ENCODE measurements around the gene TAF4.

TAF4 gene

GRCh38 chr20:62054451-62054953 lies 11.2 kb downstream of the TAF4 start:
- H3K36me3 Mint-ChIP-seq = peaks cover 2% of the 10 kb centered on the region
- peaks cover 38% of the 10 kb centered on the region for H3K4me1 Mint-ChIP-seq (ENCODE audit: low read depth)
- H3K9me3 Mint-ChIP-seq (ENCODE audit: low read depth) = no peaks in the 10 kb centered on the region
- no peak overlapping the region for H3K4me3 Mint-ChIP-seq
- H3K27me3 Mint-ChIP-seq = no peaks in the 10 kb centered on the region
- no peak overlapping the region for H3K27ac Mint-ChIP-seq

DNA sequence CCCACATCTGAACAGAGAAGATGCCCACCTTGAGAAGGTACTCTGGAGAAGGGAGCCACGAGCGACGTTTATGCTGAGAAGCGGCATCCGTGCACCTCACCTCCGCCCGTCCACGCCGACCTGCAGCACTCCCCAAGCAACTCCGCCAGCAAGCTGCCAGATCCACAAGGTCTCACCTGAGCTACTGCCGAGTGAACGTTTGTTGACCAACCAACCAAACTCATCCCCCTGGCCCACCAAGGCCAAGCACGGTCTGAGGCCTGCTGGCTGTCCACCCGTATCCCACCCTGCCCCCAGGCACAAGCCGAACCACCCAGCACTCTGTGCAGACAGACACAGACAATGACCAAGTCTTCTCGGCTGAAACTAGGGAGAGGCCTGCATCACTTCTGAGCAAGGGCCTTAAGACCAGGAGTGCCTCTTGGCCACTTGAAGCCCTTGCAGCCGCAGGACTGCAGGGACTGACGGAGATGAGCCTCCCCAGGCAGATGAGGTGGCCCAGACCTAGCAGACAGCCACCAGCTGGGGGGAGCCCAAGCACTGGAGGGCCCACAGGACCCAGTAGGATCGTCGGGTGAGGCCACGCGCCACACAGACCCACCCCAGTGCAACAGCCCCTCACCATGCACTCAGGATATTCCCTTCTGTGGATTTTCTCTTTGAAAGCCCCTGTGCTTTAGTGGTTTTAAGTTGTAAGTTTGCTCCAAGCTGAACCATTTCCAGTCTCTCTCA lies 12.1 kb downstream of the TAF4 start:
- Mint-ChIP-seq H3K4me1 (ENCODE audit: low read depth) (peaks cover 35% of the 10 kb centered on the region), H3K27ac (no peak overlapping the region), H3K36me3 (peaks cover 2% of the 10 kb centered on the region), H3K4me3 (no peak overlapping the region), H3K9me3 (ENCODE audit: low read depth) (no peaks in the 10 kb centered on the region), H3K27me3 (no peaks in the 10 kb centered on the region)

GRCh38 chr20:62052842-62053464 lies 12.7 kb downstream of the TAF4 start:
- H3K9me3 Mint-ChIP-seq (ENCODE audit: low read depth) = no peaks in the 10 kb centered on the region
- H3K27ac Mint-ChIP-seq = no peak overlapping the region
- H3K4me1 Mint-ChIP-seq (ENCODE audit: low read depth) = peaks cover 35% of the 10 kb centered on the region
- no peak overlapping the region for H3K4me3 Mint-ChIP-seq
- peaks cover 2% of the 10 kb centered on the region for H3K36me3 Mint-ChIP-seq
- H3K27me3 Mint-ChIP-seq = no peaks in the 10 kb centered on the region

- H3K27ac Mint-ChIP-seq = no peak overlapping the region
- no peak overlapping the region for H3K4me3 Mint-ChIP-seq
- peaks cover 2% of the 10 kb centered on the region for H3K36me3 Mint-ChIP-seq
- peaks cover 37% of the 10 kb centered on the region for H3K4me1 Mint-ChIP-seq (ENCODE audit: low read depth)
- no peaks in the 10 kb centered on the region for H3K27me3 Mint-ChIP-seq
- H3K9me3 Mint-ChIP-seq (ENCODE audit: low read depth) = no peaks in the 10 kb centered on the region
These were observed 13.3 kb downstream of the TAF4 start for GRCh38 chr20:62052336-62052841.

GRCh38 chr20:62051546-62052255 lies 14.0 kb downstream of the TAF4 start:
- H3K4me3 Mint-ChIP-seq = no peak overlapping the region
- H3K9me3 Mint-ChIP-seq (ENCODE audit: low read depth) = no peaks in the 10 kb centered on the region
- no peak overlapping the region for H3K27ac Mint-ChIP-seq
- peaks cover 2% of the 10 kb centered on the region for H3K36me3 Mint-ChIP-seq
- H3K4me1 Mint-ChIP-seq (ENCODE audit: low read depth) = peaks cover 33% of the 10 kb centered on the region
- H3K27me3 Mint-ChIP-seq = no peaks in the 10 kb centered on the region

GRCh38 chr20:62051144-62051543 lies 14.5 kb downstream of the TAF4 start:
- H3K4me1 Mint-ChIP-seq (ENCODE audit: low read depth) = peaks cover 32% of the 10 kb centered on the region
- H3K4me3 Mint-ChIP-seq = no peak overlapping the region
- no peaks in the 10 kb centered on the region for H3K27me3 Mint-ChIP-seq
- H3K9me3 Mint-ChIP-seq (ENCODE audit: low read depth) = no peaks in the 10 kb centered on the region
- peaks cover 2% of the 10 kb centered on the region for H3K36me3 Mint-ChIP-seq
- no peak overlapping the region for H3K27ac Mint-ChIP-seq

- no peaks in the 10 kb centered on the region for H3K27me3 Mint-ChIP-seq
- H3K4me3 Mint-ChIP-seq = no peak overlapping the region
- no peaks in the 10 kb centered on the region for H3K9me3 Mint-ChIP-seq (ENCODE audit: low read depth)
- no peak overlapping the region for H3K27ac Mint-ChIP-seq
- peaks cover 37% of the 10 kb centered on the region for H3K4me1 Mint-ChIP-seq (ENCODE audit: low read depth)
- H3K36me3 Mint-ChIP-seq = peaks cover 2% of the 10 kb centered on the region
These were observed 15.2 kb downstream of the TAF4 start for GRCh38 chr20:62050166-62051120.

DNA sequence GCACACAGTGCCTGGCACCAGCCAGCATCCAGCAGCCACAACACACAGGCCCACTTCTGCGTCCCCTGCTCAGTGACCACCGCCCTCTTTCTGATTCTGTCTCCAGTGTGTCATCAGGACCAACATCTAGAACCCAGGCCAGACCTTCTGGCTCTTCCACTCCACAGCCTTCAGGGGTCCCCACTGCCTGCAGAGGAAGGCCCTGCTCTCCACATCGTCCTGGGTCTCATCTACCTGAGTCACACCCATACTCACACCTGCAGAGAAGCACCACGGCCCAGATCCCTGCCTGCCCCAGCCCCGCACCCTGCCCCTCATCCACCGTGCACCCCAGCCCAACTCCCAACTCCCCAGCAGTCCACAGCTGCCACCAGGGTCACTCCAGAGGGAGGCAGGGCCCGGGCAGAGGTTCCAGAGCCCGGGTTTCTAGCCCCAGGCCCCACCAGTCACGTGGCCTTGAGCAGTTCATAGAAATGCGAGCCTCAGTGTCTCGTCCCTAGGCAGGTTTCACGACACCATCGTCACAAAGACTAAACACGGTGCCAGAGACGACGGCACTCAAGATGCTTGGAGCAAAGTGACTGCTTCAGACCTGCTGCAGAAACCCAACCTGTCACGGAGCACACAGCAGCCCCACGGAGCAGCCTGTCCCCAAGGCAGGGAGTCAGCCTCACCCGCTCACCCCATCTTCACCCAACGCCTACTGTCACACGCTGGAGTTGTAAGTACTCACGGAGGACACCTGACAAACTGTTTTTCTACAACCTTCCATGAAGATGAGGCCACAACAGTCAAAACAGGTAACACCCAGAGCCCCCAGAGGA lies 16.1 kb downstream of the TAF4 start:
- no peak overlapping the region for H3K27ac Mint-ChIP-seq

DNA sequence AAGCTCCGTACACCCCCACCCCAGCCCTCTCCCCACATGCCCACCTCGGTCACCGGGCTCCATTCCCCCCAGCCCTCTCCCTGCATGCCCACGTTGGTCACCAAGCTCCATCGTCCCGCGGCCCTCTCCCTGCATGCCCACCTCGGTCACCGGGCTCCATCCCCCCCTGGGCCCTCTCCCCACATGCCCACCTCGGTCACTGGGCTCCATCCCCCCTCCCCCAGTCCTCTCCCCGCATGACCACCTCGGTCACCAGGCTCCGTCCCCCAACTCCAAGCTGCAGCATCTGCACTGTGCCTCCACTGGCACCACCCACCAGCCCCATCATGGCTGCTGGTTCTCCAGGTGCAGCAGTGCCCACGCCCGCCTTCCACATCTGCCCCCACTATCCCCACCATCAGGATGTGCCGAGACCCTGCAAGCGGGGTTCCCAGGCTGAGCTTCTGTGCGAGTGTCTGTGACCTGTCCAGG lies 16.8 kb downstream of the TAF4 start:
- peaks cover 2% of the 10 kb centered on the region for H3K36me3 Mint-ChIP-seq
- H3K27ac Mint-ChIP-seq = no peak overlapping the region
- peaks cover 39% of the 10 kb centered on the region for H3K4me1 Mint-ChIP-seq (ENCODE audit: low read depth)
- no peaks in the 10 kb centered on the region for H3K9me3 Mint-ChIP-seq (ENCODE audit: low read depth)
- no peaks in the 10 kb centered on the region for H3K27me3 Mint-ChIP-seq
- no peak overlapping the region for H3K4me3 Mint-ChIP-seq

More for the DNA sequence above, 16.1 kb downstream of the TAF4 start:
- H3K27me3 Mint-ChIP-seq = no peaks in the 10 kb centered on the region
- H3K4me1 Mint-ChIP-seq (ENCODE audit: low read depth) = peaks cover 38% of the 10 kb centered on the region
- peaks cover 2% of the 10 kb centered on the region for H3K36me3 Mint-ChIP-seq
- H3K9me3 Mint-ChIP-seq (ENCODE audit: low read depth) = no peaks in the 10 kb centered on the region
- no peak overlapping the region for H3K4me3 Mint-ChIP-seq

DNA sequence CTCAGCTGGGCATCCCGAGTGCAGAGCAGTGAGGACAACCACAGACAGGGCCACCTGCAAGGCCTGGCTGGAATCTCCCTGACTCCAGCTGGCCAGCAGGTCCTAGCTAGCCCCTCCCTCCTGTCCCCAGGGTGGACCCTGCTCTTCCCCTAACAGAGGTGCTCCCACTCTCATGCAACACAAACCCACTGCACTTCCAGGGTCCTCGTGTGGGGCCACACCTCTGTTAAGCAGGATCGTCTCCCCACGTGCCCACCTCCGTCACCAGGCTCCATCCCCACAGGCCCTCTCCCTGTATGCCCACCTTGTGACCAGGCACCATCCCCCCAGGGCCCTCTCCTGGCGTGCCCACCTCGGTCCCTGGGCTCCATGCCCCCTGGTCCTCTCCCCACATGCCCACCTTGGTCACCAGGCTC lies 17.3 kb downstream of the TAF4 start:
- Mint-ChIP-seq H3K9me3 (ENCODE audit: low read depth) (no peaks in the 10 kb centered on the region), H3K4me3 (no peak overlapping the region), H3K4me1 (ENCODE audit: low read depth) (peaks cover 41% of the 10 kb centered on the region), H3K27ac (no peak overlapping the region), H3K36me3 (peaks cover 2% of the 10 kb centered on the region), H3K27me3 (no peaks in the 10 kb centered on the region)

- peaks cover under 1% of the 10 kb centered on the region for H3K36me3 Mint-ChIP-seq
- H3K9me3 Mint-ChIP-seq (ENCODE audit: low read depth) = no peaks in the 10 kb centered on the region
- H3K27me3 Mint-ChIP-seq = no peaks in the 10 kb centered on the region
- H3K27ac Mint-ChIP-seq = no peak overlapping the region
- peaks cover 36% of the 10 kb centered on the region for H3K4me1 Mint-ChIP-seq (ENCODE audit: low read depth)
- H3K4me3 Mint-ChIP-seq = no peak overlapping the region
These were observed 17.9 kb downstream of the TAF4 start for GRCh38 chr20:62047666-62048345.

- peaks cover 38% of the 10 kb centered on the region for H3K4me1 Mint-ChIP-seq (ENCODE audit: low read depth)
- H3K36me3 Mint-ChIP-seq = no peaks in the 10 kb centered on the region
- no peak overlapping the region for H3K27ac Mint-ChIP-seq
- H3K27me3 Mint-ChIP-seq = no peaks in the 10 kb centered on the region
- H3K9me3 Mint-ChIP-seq (ENCODE audit: low read depth) = no peaks in the 10 kb centered on the region
- no peak overlapping the region for H3K4me3 Mint-ChIP-seq
These were observed 19.2 kb downstream of the TAF4 start for GRCh38 chr20:62046431-62046830.

Data from activated naive CD8-positive, alpha-beta T cell (primary cell).